DMS53 treated with DMSO at 0.1 percent for 48 hours (cell line): Measurements from ENCODE around the gene COL4A6.
A peak's percentile ranks its signal among the peaks of the same experiment; 100 is the strongest.

Source experiments
- DNase-seq: peaks from one replicate; lab custom pipeline; 2025; ENCODE audit not compliant: unreplicated experiment; lab: John Stamatoyannopoulos, UW

Gene COL4A6

GRCh38 chrX:108271397-108271787, 166.8 kb downstream of the COL4A6 start:
- no peak for DNase-seq

GRCh38 chrX:108270739-108271396, 167.4 kb downstream of the COL4A6 start:
- DNase-seq = no peak

GRCh38 chrX:108270280-108270679, 167.9 kb downstream of the COL4A6 start:
- DNase-seq = peak; percentile 27

GRCh38 chrX:108268434-108269080, 169.7 kb downstream of the COL4A6 start:
- no peak for DNase-seq

- no peak for DNase-seq
Measured at GRCh38 chrX:108267557-108267956, 170.7 kb downstream of the COL4A6 start.

GRCh38 chrX:108264376-108264775, 173.8 kb downstream of the COL4A6 start:
- no peak for DNase-seq

GRCh38 chrX:108261549-108262203, 176.5 kb downstream of the COL4A6 start:
- peak; percentile 12 for DNase-seq

- DNase-seq = no peak
Measured at GRCh38 chrX:108257556-108257955, 180.7 kb downstream of the COL4A6 start.

- no peak for DNase-seq
Measured at GRCh38 chrX:108254636-108255035, 183.6 kb downstream of the COL4A6 start.

GRCh38 chrX:108250654-108251579, 187.3 kb downstream of the COL4A6 start:
- DNase-seq = no peak

- no peak for DNase-seq
Measured at GRCh38 chrX:108246304-108246954, 191.8 kb downstream of the COL4A6 start.

- DNase-seq = no peak
Measured at GRCh38 chrX:108245462-108245861, 192.8 kb downstream of the COL4A6 start.

GRCh38 chrX:108235986-108236385, 202.2 kb downstream of the COL4A6 start:
- DNase-seq = no peak

- DNase-seq = no peak
Measured at GRCh38 chrX:108230574-108230973, 207.6 kb downstream of the COL4A6 start.

- DNase-seq = peak; percentile 17
Measured at GRCh38 chrX:108224727-108225621, 213.2 kb downstream of the COL4A6 start.

GRCh38 chrX:108224218-108224617, 214.0 kb downstream of the COL4A6 start:
- no peak for DNase-seq

- no peak for DNase-seq
Measured at GRCh38 chrX:108223585-108223984, 214.6 kb downstream of the COL4A6 start.

GRCh38 chrX:108221301-108221864, 216.8 kb downstream of the COL4A6 start:
- DNase-seq = no peak

GRCh38 chrX:108219949-108220601, 218.1 kb downstream of the COL4A6 start:
- DNase-seq = no peak
